Lower leg skin (tissue), 4 donors: Measurements from ENCODE around the gene COX6B1. TPM values are rescaled to one million over a fixed set of nuclear protein-coding genes. Genes with fewer than 3 reads are reported as not detected.

Experiments used
- DNase-seq, 2 donors: peaks; one replicate each; pipeline ENCODE4 v3.0.0-alpha.2; 2019; ENCODE audit warnings: low spot score in 2 of 2
- H3K4me3 ChIP-seq: fragments of 200-600 bp; sonication (generic); 2 replicates; pipeline ENCODE4 v1.5.1; 2017; ENCODE audit warnings: mild to moderate bottlenecking, low read depth; ENCODE audit not compliant: poor library complexity, severe bottlenecking
- POLR2A ChIP-seq, 2 donors: fragments of 450-650 bp; IDR thresholded peaks; one replicate each; pipeline ENCODE4 v1.6.1; 2016 to 2017; ENCODE audit warnings: antibody characterized with exemption in 2 of 2, mild to moderate bottlenecking in 1 of 2, moderate library complexity in 1 of 2
- WGBS, 2 donors: methylation state at CpG; one replicate each; pipeline ENCODE4 v1.1.5; 2018; 5-methylcytosine and 5-hydroxymethylcytosine counted together
- intact Hi-C: fragments of 100-400 bp; cut with DNase I; formaldehyde crosslinking; loops from one replicate; pipeline ENCODE4 v1.15.0; 2023; ENCODE audit warnings: low total_unique reads
- total RNA-seq, 4 donors: library from RNA; depleted of rRNA; stranded (reverse); fragments of >200 nt; gene quantifications; one replicate each; pipeline ENCODE4 v1.1.0, GENCODE V29; 2016
- TF ChIP-seq, protein P1 (sequence below), 3 donors: fragments of 450-650 bp; IDR thresholded peaks; one replicate each; pipeline ENCODE4 v1.5.1; 2016; ENCODE audit warnings: antibody characterized with exemption in 3 of 3, mild to moderate bottlenecking in 3 of 3, moderate library complexity in 2 of 3

COX6B1 gene
- total RNA-seq, 4 donors from 2014 or later, result 266 to 629 (median 309) TPM

DNA sequence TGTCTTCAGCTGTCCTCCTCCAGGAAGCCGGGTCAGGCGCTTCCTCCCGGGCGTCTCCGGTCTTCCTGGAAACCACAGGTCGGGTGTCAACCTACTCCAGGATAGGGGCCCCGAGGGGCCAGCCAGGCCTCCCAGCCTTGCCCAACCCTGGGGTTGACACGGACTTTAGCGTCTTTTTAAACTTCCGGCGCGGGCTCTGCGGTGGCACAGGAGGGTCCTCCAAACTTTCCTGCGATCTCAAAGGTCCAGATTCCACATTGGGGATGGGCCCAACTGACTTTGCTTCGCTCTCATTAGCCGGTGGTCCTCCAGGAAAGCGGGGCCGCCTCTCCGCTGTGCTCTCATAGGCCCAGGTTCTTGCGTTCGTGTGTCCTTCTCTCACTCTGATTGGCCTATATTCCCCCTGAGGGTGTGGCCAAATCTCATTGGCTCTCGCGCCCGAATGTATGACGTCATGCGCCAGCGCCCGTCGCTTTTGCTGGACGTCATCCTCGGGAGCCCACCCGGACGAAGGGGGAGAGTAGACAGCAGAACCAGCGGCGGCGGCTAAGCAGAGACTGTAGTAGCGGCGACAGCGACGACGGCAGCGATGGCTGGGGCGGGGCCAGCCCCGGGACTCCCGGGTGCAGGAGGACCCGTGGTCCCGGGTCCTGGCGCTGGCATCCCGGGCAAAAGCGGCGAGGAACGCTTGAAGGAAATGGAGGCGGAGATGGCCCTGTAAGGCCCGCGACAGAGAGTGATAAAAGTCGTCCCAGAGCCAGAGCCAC lies 19.4 kb upstream of the COX6B1 start, which contains the start of gene RBM42:
Gene RBM42 (plus strand): TSS at position 472 of the 767 bp plus-strand sequence. CDS start 118 bp downstream, at position 590.
- TF ChIP-seq POLR2A (IDR thresholded peaks at IDR 0.05), result peak in 1 of 2 donors; percentile 65
- TF ChIP-seq, protein P1, sequence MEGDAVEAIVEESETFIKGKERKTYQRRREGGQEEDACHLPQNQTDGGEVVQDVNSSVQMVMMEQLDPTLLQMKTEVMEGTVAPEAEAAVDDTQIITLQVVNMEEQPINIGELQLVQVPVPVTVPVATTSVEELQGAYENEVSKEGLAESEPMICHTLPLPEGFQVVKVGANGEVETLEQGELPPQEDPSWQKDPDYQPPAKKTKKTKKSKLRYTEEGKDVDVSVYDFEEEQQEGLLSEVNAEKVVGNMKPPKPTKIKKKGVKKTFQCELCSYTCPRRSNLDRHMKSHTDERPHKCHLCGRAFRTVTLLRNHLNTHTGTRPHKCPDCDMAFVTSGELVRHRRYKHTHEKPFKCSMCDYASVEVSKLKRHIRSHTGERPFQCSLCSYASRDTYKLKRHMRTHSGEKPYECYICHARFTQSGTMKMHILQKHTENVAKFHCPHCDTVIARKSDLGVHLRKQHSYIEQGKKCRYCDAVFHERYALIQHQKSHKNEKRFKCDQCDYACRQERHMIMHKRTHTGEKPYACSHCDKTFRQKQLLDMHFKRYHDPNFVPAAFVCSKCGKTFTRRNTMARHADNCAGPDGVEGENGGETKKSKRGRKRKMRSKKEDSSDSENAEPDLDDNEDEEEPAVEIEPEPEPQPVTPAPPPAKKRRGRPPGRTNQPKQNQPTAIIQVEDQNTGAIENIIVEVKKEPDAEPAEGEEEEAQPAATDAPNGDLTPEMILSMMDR (IDR thresholded peaks at IDR 0.05), result peak in 1 of 3 donors; percentile 41

DNA sequence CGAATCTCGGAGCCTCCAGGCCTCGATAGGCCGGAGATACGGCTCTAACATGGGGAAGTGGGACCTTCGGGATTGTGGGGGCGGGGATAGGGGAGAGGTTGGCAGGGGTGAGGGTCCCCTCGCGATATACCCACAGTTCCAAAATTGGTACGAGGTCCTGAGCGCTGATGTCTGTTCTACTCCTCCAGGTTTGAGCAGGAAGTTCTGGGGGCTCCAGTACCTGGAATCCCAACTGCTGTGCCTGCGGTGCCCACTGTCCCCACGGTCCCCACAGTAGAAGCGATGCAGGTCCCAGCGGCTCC lies 18.8 kb upstream of the COX6B1 start:
- no peak for TF ChIP-seq POLR2A (IDR thresholded peaks at IDR 0.05)
- TF ChIP-seq, protein P1 (IDR thresholded peaks at IDR 0.05), result no peak
- 5 to 6% methylated on average over 15 of the region's 15 CpGs for WGBS, 2 donors
- intact Hi-C loops, result no loop called here
- peak overlapping the region; percentile 96 for H3K4me3 ChIP-seq
- no peak for DNase-seq

More for the DNA sequence above, 19.4 kb upstream of the COX6B1 start, which contains the start of gene RBM42:
- WGBS, 2 donors, result 0 to 1% methylated on average over 48 to 50 of the region's 56 CpGs
- peak within 1 kb of the TSS; percentile 96 for H3K4me3 ChIP-seq
- intact Hi-C loops, result no loop called here
- DNase-seq, result peak; percentile 98 to 99

DNA sequence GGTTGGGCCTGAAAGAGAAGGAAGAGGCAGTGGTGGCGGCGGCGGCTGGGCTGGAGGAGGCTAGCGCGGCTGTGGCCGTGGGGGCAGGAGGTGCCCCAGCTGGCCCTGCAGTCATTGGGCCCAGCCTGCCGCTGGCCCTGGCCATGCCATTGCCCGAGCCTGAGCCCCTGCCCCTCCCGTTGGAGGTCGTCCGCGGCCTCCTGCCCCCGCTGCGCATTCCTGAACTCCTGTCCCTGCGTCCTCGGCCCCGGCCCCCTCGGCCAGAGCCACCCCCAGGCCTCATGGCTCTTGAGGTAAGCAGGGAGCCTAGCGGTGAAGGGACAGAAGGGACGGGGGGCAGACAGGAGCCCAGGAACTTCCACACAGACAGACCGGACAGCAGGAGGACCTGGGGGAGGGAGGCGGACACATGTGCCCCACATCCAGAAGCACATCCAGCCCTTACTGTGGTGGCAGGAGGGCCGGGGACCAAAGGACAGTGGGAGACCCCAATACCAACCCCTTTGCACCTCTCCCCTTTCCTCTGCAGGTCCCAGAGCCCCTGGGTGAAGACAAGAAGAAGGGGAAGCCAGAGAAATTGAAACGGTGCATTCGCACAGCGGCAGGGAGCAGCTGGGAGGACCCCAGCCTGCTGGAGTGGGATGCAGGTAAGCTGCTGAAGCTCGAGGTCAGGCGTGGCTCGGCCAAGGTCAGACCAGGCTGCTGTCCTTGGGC lies 14.2 kb upstream of the COX6B1 start:
- 90 to 92% methylated on average over 23 to 29 of the region's 29 CpGs for WGBS, 2 donors
- TF ChIP-seq POLR2A (IDR thresholded peaks at IDR 0.05), result no peak
- TF ChIP-seq, protein P1 (IDR thresholded peaks at IDR 0.05), result no peak
- H3K4me3 ChIP-seq, result no peak overlapping the region
- intact Hi-C loops, result no loop called here
- DNase-seq, result no peak

DNA sequence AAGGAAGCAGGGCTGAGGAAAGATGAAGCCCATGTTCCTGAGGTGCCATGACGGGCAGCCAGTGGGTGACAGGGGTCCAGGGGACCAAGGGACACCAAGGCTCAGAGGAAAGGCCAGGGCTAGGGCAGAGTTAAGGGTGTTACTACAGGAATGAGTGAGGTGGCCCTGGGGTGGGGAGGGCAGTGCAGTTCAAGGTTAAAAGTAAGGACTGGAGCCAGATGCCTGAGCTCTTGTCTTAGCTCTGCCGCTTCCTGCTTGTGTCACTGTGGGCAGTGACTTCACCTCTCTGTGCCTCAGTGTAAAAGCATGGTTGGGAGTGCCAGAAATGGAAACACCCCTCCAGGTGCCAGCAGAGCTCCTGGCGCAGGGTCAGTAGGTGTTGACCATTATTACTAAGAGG lies 11.5 kb upstream of the COX6B1 start:
- intact Hi-C loops, result no loop called here
- no peak overlapping the region for H3K4me3 ChIP-seq
- no peak for DNase-seq
- 93 to 97% methylated on average over 3 of the region's 3 CpGs for WGBS, 2 donors
- TF ChIP-seq, protein P1 (IDR thresholded peaks at IDR 0.05), result no peak
- no peak for TF ChIP-seq POLR2A (IDR thresholded peaks at IDR 0.05)

DNA sequence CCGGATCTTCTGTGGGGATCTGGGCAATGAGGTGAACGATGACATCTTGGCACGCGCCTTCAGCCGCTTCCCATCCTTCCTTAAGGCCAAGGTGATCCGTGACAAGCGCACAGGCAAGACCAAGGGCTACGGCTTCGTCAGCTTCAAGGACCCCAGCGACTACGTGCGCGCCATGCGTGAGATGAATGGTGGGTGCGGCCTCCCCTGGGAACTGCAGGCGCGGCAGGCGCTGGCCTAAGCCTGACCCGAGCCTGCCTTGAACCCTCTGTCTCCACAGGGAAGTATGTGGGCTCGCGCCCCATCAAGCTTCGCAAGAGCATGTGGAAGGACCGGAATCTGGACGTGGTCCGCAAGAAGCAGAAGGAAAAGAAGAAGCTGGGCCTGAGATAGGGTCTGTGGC lies 11.0 kb upstream of the COX6B1 start:
- intact Hi-C loops, result no loop called here
- no peak for DNase-seq
- no peak overlapping the region for H3K4me3 ChIP-seq
- 90 to 94% methylated on average over 23 to 25 of the region's 25 CpGs for WGBS, 2 donors
- TF ChIP-seq, protein P1 (IDR thresholded peaks at IDR 0.05), result no peak
- TF ChIP-seq POLR2A (IDR thresholded peaks at IDR 0.05), result no peak
